CD4-positive, alpha-beta T cell (primary cell): ENCODE data around the gene FBN1. TPM values are rescaled to one million over a fixed set of nuclear protein-coding genes. Genes with fewer than 3 reads are reported as not detected.

Experiments
- ATAC-seq: fragments of 200-7000 bp; cut with Tn5 transposase; one replicate; pipeline ENCODE4 v1.10.0; 2022; ENCODE audit warnings: mild to moderate bottlenecking; ENCODE audit not compliant: poor library complexity
- CTCF ChIA-PET: fragments of 350-600 bp; sonication (Branson Sonifier 250); formaldehyde crosslinking; loops from one replicate; lab custom pipeline; 2021; ENCODE audit warnings: antibody characterized with exemption, inconsistent platforms; lab: Charles Lee
- POLR2A ChIA-PET: fragments of 350-600 bp; sonication (Branson Sonifier 250); formaldehyde crosslinking; loops from one replicate; lab custom pipeline; 2021; ENCODE audit warnings: antibody characterized with exemption, inconsistent platforms; lab: Charles Lee
- DNase-seq, 14 experiments: peaks; one replicate each; pipeline ENCODE4 v3.0.0-alpha.2; 2013 to 2020; ENCODE audit warnings: mixed read lengths in 2 of 14
- H3K27ac ChIP-seq, 2 donors: one replicate each; pipeline versions ENCODE4 v1.5.1 to v1.7.0; 2013; ENCODE audit warnings: low read length in 2 of 2, low read depth in 1 of 2, mild to moderate bottlenecking in 1 of 2
- H3K27me3 ChIP-seq, 2 experiments: 1 replicate in 1 of 2; 2 replicates in 1 of 2; pipeline versions ENCODE4 v1.6.1 to v1.7.0; 2013; ENCODE audit warnings: low read length in 2 of 2, control low read depth in 1 of 2, mild to moderate bottlenecking in 1 of 2, moderate library complexity in 1 of 2; ENCODE audit not compliant: insufficient read depth in 2 of 2, control insufficient read depth in 1 of 2
- H3K36me3 ChIP-seq: one replicate; pipeline ENCODE4 v1.6.1; 2013; ENCODE audit warnings: low read length, control low read depth; ENCODE audit not compliant: insufficient read depth
- H3K4me1 ChIP-seq: one replicate; pipeline ENCODE4 v1.6.1; 2013; ENCODE audit warnings: low read length, control low read depth; ENCODE audit not compliant: insufficient read depth
- H3K4me3 ChIP-seq: one replicate; pipeline ENCODE4 v1.5.1; 2013; ENCODE audit warnings: mild to moderate bottlenecking, low read length, moderate library complexity
- H3K9me3 ChIP-seq, 2 experiments: 1 replicate in 1 of 2; 2 replicates in 1 of 2; pipeline versions ENCODE4 v1.6.1 to v1.7.0; 2013; ENCODE audit warnings: low read length in 2 of 2, mild to moderate bottlenecking in 2 of 2, control low read depth in 1 of 2, moderate library complexity in 1 of 2; ENCODE audit not compliant: control insufficient read depth in 1 of 2, insufficient read depth in 1 of 2
- H3K27ac Mint-ChIP-seq: one replicate; pipeline ENCODE4 v1.8.0; 2020; ENCODE audit warnings: mixed read lengths
- H3K27me3 Mint-ChIP-seq: one replicate; pipeline ENCODE4 v1.8.0; 2021; ENCODE audit warnings: mixed read lengths
- H3K36me3 Mint-ChIP-seq: one replicate; pipeline ENCODE4 v1.8.0; 2021; ENCODE audit warnings: low read depth, mixed read lengths
- H3K4me1 Mint-ChIP-seq: one replicate; pipeline ENCODE4 v1.8.0; 2021; ENCODE audit warnings: low read depth, mixed read lengths
- H3K4me3 Mint-ChIP-seq: one replicate; pipeline ENCODE4 v1.8.0; 2020; ENCODE audit warnings: mild to moderate bottlenecking, mixed read lengths
- H3K9me3 Mint-ChIP-seq: one replicate; pipeline ENCODE4 v1.8.0; 2020; ENCODE audit warnings: mixed read lengths
- CTCF ChIP-seq: fragments of 200-600 bp; IDR thresholded peaks from one replicate; pipeline ENCODE4 v1.8.0; 2022; ENCODE audit warnings: antibody characterized with exemption, mild to moderate bottlenecking
- intact Hi-C, 2 experiments: fragments of 100-400 bp; cut with DNase I in 1 of 2; cut with micrococcal nuclease in 1 of 2; formaldehyde crosslinking; loops; one replicate each; pipeline versions ENCODE4 v1.15.1 to v1.9.0; 2023 to 2025; cut with DNase I, micrococcal nuclease
- total RNA-seq, 174 experiments: library from RNA in 2 of 174; stranded (reverse) in 2 of 174; gene quantifications; one replicate each; pipeline ENCODE4 v1.2.3 and lab custom pipeline; 2021 to 2026

FBN1 gene
- total RNA-seq, 2 experiments from 2014 or later: 0.11 to 0.25 TPM

DNA sequence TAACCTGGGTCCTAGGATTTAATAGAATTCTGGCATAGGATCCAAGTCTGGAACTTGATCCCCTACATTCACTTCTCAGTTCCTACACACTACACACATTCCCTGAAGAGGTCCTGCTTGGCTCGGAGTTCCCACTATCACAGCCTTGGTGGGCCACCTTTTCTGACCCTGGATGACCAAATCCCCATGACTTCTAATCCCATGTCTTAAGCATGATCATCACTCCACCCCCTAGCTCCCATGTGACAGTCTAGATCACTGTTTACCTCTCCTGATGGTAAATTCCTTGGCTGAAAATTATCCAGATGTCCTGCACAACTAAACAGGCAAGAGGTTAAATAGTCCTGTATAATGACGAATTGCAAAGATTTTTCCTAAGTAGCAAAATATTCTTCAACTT is 274.0 kb downstream of the FBN1 start:
- CTCF ChIA-PET: no interaction called here
- Histone ChIP-seq H3K36me3 (no peaks in the 10 kb centered on the region), H3K27me3 (peaks cover 4 to 10% of the 10 kb centered on the region in 2 experiments), H3K9me3 (no peaks in the 10 kb centered on the region), H3K27ac (no peak overlapping the region), H3K4me3 (no peak overlapping the region), H3K4me1 (no peaks in the 10 kb centered on the region)
- no peak for ATAC-seq
- Mint-ChIP-seq H3K4me1 (no peaks in the 10 kb centered on the region), H3K9me3 (no peaks in the 10 kb centered on the region), H3K27me3 (peaks cover 52% of the 10 kb centered on the region), H3K27ac (no peak overlapping the region), H3K36me3 (no peaks in the 10 kb centered on the region), H3K4me3 (no peak overlapping the region)
- intact Hi-C loops: no loop called here
- no peak for TF ChIP-seq CTCF
- POLR2A ChIA-PET: no interaction called here
- no peak for DNase-seq

DNA sequence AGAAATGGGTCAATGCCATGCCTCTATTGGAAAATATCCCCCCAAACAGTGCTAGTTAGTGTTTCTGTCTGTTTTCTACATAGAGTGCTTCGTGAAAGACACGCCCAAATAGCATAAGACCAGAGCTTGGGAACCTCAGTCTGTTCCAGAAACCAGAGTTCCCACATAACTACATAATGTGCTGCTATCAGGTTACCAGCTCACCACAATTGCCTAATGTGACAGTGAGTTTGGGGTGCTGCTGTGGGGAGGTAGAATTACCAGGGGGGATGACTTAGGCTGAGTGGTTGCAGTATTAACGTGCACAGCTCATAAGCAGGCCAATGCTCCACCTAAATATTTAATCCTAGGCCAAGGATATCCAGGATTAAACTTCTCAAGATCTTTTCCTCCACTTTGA is 275.0 kb downstream of the FBN1 start:
- DNase-seq (no peak), ATAC-seq (no peak)
- Mint-ChIP-seq H3K9me3 (no peaks in the 10 kb centered on the region), H3K4me3 (no peak overlapping the region), H3K27ac (no peak overlapping the region), H3K27me3 (peaks cover 48% of the 10 kb centered on the region), H3K36me3 (no peaks in the 10 kb centered on the region), H3K4me1 (no peaks in the 10 kb centered on the region)
- no peaks in the 10 kb centered on the region for H3K36me3 ChIP-seq
- POLR2A ChIA-PET: no interaction called here
- H3K9me3 ChIP-seq: no peaks in the 10 kb centered on the region
- no peak for TF ChIP-seq CTCF
- H3K27me3 ChIP-seq: peaks cover 4 to 10% of the 10 kb centered on the region in 2 experiments
- H3K27ac ChIP-seq: no peak overlapping the region
- CTCF ChIA-PET: no interaction called here
- H3K4me3 ChIP-seq: no peak overlapping the region
- H3K4me1 ChIP-seq: no peaks in the 10 kb centered on the region
- intact Hi-C loops: no loop called here

DNA sequence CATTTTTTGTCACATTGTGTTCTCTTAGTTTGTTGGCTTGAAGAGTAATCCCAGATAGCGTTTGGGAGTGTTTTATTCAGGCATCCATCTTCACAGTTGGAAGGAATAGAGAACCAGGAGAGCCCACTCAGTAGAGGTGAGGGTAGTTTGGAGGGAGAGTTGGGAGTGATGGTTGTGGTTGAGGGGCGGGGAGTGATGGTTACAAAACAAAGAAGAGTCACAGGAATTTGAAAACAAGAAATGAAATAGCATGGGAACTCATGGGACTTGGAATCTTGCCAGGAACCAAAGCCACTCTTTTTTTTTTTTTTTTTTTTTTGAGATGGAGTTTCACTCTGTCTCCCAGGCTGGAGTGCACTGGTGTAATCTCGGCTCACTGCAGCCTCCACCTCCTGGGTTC is 278.0 kb downstream of the FBN1 start:
- no peak overlapping the region for H3K4me3 ChIP-seq
- ATAC-seq (no peak), DNase-seq (no peak)
- CTCF ChIA-PET: no interaction called here
- POLR2A ChIA-PET: no interaction called here
- H3K36me3 Mint-ChIP-seq: no peaks in the 10 kb centered on the region
- no peak for TF ChIP-seq CTCF
- no peaks in the 10 kb centered on the region for H3K27me3 ChIP-seq
- H3K9me3 ChIP-seq: no peaks in the 10 kb centered on the region
- H3K27ac Mint-ChIP-seq: no peak overlapping the region
- H3K27ac ChIP-seq: no peak overlapping the region
- no peaks in the 10 kb centered on the region for H3K4me1 Mint-ChIP-seq
- H3K4me1 ChIP-seq: no peaks in the 10 kb centered on the region
- H3K36me3 ChIP-seq: no peaks in the 10 kb centered on the region
- intact Hi-C loops: no loop called here
- H3K4me3 Mint-ChIP-seq: no peak overlapping the region
- H3K27me3 Mint-ChIP-seq: peaks cover 22% of the 10 kb centered on the region
- no peaks in the 10 kb centered on the region for H3K9me3 Mint-ChIP-seq
